GM10248 (cell line): ENCODE data around the gene CCDC91.

Experiments used
- CTCF ChIA-PET: fragments of 300-600 bp; sonication (Branson Sonifier 250); formaldehyde crosslinking; extraction: SDS; loops from one replicate; lab custom pipeline; 2021; ENCODE audit warnings: antibody characterized with exemption; lab: Yijun Ruan, JAX
- POLR2A ChIA-PET: fragments of 350-650 bp; sonication (Branson Sonifier 250); formaldehyde crosslinking; extraction: SDS; loops from one replicate; lab custom pipeline; 2020; ENCODE audit warnings: antibody characterized with exemption; lab: Yijun Ruan, JAX
- DNase-seq: peaks from one replicate; pipeline ENCODE4 v3.0.0; 2012; ENCODE audit errors: extremely low spot score
- CTCF ChIP-seq: IDR thresholded peaks from 2 replicates; pipeline ENCODE4 v1.5.1; 2012; ENCODE audit warnings: mild to moderate bottlenecking, low read depth; ENCODE audit errors: extremely low read depth, missing control alignments, control extremely low read depth

The CCDC91 gene

GRCh38 chr12:28489246-28489645 lies 299.0 kb downstream of the CCDC91 start:
- ChIA-PET CTCF (no interaction called here), POLR2A (no interaction called here)
- DNase-seq, result no peak
- TF ChIP-seq CTCF, result no peak

GRCh38 chr12:28497889-28498411 lies 307.7 kb downstream of the CCDC91 start:
- ChIA-PET POLR2A (no interaction called here), CTCF (interaction anchor here (1.0 to 2.4 kb wide), 5 partner anchors 10 to 34 kb away, joined by 3 to 11 read pairs (median 5); no protein-coding TSS in a partner anchor)
- DNase-seq, result peak; percentile 8
- TF ChIP-seq CTCF, result no peak

DNA sequence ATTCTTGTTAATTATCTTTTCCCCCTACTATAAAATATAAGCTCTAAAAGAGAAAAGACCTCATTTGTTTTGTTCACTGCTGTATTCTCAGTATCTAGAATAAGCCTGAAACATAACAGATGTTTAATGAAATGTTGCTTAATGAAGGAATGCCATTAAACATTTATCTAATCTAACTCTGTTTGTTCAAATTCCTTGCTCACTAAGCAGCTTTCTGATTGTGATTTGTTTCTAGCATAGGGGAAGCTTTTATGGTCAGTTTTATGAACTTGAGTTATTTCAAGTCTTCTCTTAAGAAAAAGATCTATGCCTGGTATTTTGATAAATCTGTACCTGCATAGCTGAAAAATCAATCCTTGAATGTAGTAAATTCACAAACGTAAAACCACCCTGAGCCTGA lies 308.6 kb downstream of the CCDC91 start:
- TF ChIP-seq CTCF, result no peak
- no peak for DNase-seq
- ChIA-PET CTCF (interaction anchor here (1.1 to 2.4 kb wide), 3 partner anchors 12 to 33 kb away, joined by 3 to 11 read pairs (median 5); no protein-coding TSS in a partner anchor), POLR2A (no interaction called here)

GRCh38 chr12:28500373-28501024 lies 310.2 kb downstream of the CCDC91 start:
- DNase-seq, result no peak
- CTCF ChIA-PET, result interaction anchor here (2.4 kb wide), 1 partner anchor 31 kb away, joined by 5 read pairs; no protein-coding TSS in a partner anchor
- TF ChIP-seq CTCF, result no peak
- POLR2A ChIA-PET, result no interaction called here

DNA sequence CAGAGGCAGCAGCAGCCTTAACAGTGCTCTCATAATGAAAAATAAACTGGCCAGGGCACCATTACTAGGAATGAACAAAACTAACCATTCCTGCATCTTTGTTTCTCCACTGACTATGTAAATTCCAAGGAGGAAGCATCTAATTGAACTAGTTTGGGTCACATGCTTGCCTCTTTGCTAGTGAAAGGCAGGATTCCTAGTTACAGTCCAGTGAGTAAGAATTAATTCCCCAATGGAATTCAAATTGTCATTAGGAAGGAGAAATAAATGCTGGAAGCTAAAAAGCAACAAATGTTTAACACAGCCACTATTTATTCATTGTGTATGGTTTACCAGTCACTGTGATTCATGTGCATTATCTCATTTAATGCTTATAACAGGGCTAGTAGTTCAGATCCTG lies 316.0 kb downstream of the CCDC91 start:
- POLR2A ChIA-PET, result no interaction called here
- TF ChIP-seq CTCF, result no peak
- CTCF ChIA-PET, result no interaction called here
- DNase-seq, result no peak

DNA sequence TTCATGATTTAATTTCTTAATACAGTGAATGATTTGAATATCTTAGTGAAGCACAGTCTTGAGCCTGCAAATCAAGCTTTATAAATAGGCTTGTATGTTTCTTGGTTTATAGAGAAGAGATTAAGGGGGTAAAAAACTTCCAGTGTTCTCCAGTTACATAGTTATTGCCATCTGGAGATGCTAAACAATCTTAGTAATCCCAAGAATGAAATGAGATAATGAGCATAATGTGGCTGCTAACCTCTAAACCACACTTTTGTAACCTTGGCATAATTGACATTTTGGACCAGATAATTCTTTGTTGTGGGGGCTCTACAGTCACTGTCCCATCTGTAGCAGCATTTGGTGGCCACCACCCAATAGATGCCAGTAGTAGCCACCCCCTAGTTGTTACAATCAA lies 316.8 kb downstream of the CCDC91 start:
- ChIA-PET POLR2A (no interaction called here), CTCF (interaction anchor here (1.8 kb wide), 1 partner anchor 9 kb away, joined by 8 read pairs; no protein-coding TSS in a partner anchor)
- DNase-seq, result no peak
- no peak for TF ChIP-seq CTCF
